Measurements from ENCODE around the gene PPARG.

The PPARG gene

DNA sequence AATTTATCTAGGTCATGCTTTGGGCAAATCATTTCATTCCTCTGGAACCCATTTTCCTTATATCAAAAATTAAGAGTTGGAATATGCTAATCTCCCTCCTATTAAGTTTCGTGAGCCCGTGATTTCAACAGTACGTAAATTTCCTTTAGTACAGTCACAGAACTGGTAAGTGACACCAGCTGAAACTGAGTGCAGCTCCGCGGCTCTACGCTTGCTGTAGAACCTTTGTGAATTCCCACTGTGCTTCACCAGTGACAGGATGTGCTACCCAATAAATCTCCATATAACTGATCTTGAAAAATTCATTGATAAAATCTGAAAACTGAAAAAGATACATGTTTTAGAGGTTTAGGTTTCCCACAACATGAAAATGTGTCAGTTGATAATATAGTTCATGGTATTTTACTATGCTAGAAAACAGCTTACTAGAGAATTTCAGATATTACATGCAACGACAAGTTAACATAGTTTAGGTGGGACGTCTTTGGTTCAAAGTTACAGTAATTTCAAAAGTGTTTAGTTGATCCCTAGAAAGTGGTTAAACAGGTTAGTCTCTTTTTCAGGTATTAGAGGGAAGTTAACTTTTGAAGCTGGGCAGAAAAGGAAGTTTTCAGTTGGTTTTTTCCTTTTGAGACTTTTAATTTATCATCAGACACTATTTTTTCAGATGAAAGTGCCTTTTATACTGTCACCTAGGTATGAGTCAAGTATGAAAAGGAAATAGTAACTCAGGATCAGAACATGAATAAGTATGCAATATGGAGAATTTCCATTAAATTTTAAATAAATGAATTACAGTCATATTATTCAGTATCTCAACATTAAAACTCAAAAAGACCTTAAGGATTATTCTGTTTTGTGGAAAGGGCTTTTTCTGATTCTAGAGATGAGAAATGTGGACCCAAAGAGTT is 57.0 kb downstream of the PPARG start:
- peak in 1 of 2 donors; percentile 10 for DNase-seq

DNA sequence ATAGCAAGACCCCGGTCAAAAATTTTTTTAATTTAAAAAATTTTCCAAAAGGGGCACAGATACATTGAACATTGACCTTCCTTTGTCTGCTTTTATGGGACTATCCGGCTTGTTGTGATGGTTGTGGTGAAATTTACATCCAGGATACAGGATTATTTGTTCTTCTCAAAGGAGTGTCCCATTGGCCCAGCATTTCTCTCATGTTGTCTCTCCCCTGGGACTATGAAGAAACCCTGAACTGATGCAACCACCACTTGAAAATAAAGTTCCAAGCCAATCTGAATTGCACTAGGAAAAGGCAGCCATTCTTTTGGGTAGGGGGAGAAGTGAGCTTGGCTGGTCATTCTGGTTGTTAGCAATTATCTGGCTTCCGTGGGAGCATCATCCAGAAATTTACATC is 58.4 kb downstream of the PPARG start:
- DNase-seq: no peak

DNA sequence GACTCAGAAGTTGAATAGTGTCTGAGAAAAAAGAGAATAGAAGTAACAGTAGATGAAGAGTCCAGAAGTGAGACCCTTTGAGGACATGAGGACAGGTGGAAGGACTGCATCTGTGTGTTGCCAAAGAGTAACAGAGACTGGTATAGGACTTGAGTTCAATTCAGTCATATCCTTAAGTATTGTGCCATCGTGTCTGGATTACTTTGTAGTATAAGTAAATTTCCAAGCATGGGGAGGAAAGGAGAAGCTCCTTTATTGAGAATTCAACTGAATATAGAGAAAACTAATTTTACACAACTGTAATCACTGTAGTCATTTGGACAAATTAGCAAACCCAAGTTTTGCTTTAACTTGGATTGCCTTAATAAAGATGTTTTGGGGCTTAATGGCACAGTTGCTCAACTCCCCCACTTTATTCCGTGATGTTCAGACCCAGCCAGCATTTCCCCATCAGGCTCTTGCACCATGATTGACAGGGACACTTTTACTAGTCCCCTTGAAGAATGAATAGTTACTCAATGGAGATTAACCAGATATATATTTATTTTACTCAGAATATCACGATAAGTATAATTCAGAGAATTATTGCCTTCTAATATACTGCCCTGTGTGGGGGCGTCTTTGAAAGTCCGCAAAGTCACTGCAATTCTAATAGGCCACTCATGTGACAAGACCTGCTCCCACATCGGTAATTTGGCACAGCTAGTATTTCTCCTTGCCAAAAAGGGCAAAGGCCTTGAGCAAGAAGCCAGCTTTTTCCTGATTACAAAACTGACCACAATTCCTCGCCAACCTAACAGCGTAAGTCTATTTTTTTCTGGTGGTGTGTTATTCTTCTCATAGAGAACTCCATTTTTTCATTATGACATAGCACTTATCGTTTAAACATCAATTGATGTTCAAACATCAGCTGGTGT is 61.3 kb downstream of the PPARG start:
- DNase-seq: no peak

DNA sequence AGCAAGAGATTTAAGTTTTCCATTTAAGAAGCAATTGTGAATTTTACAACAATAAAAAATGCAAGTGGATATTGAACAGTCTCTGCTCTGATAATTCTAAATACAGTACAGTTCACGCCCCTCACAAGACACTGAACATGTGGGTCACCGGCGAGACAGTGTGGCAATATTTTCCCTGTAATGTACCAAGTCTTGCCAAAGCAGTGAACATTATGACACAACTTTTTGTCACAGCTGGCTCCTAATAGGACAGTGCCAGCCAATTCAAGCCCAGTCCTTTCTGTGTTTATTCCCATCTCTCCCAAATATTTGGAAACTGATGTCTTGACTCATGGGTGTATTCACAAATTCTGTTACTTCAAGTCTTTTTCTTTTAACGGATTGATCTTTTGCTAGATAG is 62.3 kb downstream of the PPARG start:
- no peak for DNase-seq

DNA sequence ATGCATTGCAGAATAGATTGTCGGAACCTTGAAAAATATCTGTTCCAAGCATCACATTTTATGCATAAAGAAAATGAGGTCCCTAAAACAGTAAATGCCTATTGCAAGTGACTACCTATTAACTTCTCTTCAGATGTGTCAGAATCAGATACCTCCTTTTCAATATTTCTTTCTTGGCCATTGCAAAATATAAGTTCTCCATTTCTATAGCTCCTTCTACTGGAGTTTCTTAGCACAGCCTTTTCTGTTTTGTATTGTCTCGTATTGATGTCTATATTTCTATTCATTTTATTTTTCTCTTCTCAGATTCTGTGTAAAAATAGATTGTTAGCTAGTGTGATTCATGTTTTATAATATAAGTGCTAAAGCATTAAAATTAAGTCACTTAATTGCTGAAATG is 63.4 kb downstream of the PPARG start:
- DNase-seq: no peak

DNA sequence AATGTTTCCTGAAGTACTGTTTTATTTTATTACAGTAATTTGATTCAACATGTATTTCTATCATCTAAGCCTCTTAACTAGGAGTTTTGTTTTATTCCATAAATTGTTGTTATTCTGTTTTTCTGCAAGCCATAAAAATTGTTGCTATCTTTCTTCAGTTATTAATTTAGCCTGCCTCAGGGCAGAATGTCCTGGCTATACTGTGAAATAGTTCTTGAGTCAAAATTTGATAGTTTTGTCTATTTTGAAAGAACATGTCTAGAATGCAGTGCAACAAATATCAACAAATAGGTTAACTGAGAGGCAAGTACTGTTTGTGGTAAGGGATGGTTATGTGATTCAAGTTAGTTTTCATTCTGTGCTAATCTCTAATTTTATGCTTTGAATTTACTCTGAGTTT is 63.9 kb downstream of the PPARG start:
- DNase-seq: no peak

DNA sequence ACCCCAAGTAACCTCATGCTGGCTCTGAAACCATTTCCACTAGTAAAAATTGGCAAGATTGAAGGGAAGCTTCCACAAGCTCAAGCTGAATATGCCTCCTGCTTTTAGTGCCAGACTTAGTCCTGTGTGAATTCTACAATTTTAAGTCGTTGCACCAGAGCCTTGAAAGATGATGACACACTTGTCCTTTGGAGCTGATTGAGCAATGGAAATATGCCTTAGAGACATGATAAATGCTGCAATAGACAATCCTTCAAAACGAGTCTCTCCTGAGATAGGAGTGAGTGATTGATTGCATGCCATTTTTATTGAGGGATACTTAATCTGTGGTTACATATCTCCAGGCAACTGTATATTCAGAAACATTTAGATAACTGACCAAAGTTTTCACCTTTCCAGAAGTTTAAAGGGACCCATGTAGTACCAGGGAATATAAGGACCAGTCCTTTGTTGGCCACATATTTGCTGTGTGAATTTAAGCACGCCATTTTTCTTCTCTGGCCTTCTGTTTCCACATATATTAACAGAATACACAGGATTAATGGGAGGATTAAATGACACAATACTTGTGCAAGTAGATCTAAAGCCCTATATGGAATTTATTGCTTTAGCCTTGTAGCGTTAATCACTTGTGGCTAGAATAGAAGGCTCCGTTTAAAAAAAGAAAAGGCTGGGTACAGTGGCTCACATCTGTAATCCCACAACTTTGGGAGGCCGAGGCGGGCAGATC is 65.1 kb downstream of the PPARG start:
- no peak for DNase-seq

DNA sequence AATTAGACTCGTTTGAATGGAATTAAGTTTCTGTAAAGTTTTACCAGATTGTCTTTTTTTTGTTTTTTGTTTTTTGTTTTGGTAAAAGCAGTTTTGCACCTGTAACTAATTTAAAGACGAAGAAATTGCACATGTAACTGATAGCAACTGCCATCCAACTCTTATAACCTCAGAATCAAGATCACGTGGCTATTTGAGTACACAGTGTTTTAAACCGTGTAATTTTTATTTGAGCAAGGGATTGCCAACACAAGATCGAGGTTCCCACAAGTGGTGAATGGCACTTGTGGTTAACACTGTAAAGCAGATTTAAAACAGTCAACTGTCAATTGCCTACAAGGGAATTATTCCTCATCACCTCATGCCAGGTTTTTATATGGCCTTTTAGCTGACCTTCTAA is 67.3 kb downstream of the PPARG start:
- no peak for DNase-seq

DNA sequence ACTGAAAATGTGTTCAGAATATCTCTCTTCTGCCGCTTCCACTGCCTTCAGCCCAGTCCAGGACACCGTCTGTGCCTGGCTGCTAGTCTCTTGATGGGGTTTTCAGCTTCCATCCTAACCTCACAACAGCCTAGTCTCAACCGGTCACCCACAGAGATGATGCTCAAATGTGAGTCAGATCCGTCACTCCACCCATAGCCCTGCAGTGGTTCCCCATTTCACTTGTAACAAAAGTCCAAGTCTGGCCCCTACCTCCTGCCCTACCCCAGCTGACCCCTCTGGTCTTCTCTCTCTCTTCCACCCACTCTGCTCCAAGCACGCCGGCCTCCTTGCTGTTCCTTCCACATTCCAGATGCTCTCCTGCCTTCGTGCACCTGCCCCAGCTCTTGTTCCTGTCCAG is 68.1 kb downstream of the PPARG start:
- DNase-seq: no peak

DNA sequence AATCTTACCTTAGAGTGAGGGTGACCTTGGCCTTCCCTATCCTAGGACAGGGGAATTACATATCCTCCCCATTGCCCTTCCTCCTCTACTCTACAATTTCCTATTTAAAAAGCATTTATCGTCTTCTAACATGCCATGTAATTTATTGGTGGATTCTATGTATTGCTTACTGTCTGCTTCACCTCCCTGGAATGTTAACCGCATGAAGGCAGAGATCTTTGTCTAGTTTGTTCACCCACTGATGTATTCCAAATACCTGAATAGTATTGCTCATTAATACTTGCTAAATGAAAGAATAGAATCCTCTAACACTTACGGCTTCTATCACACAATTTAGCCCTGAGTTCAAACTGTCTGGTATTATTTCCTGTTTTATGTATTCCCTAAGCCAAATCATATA is 68.6 kb downstream of the PPARG start:
- DNase-seq: no peak

DNA sequence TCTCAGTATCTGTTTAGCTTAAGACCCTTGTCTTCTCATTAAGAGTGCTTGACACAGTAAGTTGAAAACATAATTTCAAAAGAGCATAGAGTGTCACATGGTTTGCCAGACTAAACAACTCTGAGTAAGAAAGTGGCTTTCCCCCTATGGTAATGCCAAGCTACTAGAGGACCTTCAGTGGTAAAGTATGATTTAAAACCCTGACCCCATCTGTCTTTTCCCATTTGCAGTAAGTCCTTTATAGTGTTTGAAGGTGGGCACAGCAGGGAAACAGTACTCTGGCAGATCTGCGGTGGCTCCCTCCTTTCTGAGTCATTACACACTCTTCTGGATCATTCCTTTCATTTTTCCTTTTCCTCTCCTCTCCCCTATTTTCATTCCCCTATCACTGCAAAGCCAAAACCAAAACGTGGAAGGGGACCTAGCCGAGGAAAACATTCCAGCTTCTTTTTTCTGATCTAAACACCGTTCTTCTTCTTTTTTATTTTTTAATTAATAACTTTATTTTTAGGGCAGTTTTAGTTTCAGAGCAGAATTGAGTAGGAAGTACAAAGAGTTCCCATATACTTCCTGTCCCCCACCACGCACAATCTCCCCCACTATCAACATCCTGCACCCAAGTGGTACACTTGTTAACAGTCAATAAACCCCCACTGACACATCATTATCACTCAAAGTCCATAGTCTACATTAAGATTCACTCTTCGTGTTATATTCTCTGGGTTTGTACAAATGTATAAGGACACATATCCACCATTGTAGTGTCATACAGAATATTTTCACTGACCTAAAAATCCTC is 74.7 kb downstream of the PPARG start:
- DNase-seq: no peak

DNA sequence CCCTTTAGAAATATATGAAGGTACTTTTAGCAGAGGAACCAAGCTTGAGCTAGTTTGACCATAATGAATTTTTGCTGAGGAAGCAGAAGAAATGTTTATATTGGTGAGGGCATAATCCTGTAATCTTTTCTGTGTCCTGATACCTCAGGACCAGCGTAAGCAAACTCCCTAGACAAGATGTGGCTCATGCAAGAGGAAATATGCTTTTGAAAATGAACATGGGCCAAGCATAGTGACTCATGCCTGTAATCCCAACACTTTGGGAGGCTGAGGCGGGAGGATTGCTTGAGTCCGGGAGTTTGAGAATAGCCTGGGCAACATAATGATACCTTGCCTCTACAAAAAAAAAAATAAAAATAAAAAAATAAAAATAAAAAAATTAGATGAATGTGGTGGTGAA is 78.5 kb downstream of the PPARG start:
- no peak for DNase-seq

DNA sequence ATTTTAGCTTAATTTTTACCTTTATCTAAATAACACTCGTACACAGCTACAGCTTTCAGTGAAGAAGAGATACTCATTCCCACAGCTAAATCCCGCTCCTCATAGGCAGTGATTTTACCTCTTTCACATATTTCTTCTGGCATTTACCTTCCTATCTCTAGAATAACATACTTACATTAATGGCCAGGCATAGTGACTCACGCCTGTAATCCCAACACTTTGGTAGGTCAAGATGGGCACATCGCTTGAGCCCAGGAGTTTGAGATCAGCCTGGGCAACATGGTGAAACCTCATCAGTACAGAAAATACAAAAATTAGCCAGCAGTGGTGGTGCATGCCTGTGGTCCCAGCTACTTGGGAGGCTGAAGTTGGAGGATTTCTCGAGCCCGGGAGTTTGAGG is 80.2 kb downstream of the PPARG start:
- no peak for DNase-seq

DNA sequence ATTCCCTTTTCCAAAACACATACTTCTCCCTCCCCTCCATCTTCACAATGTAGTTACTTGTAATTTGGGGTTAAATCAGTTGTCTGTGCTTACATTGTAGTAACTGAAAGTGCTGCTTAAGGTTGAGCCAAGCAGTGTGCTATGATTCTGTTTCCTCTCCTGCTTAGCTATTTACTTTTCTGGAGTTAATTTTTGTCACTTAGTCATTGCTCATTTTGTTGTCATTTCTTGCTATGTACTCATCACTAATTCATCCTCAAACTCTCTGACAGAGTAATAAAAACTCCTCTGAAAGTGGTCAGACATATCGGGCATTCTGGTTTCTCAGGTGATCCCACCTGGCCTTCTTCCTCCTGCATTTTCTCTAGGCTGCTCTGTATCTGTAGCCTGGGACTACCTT is 80.7 kb downstream of the PPARG start:
- no peak for DNase-seq

DNA sequence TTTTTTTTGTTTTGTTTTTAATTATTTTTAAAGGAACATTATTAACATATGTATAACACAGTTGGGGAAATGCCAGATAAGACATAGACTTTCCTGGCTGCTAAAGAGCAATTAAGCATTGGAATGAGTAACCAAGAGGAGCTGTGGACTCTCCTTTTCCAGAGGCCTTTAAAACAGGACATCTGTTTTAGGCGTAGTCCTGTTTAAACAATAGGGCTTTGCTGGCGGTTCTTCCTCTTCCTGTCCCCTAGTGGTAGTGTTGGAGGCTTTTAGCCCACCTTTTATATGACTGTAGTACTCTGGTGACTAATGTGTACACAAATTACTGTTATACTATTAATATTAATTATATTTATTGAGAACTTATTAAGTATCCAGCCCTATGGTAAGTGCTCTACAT is 81.9 kb downstream of the PPARG start:
- no peak for DNase-seq

DNA sequence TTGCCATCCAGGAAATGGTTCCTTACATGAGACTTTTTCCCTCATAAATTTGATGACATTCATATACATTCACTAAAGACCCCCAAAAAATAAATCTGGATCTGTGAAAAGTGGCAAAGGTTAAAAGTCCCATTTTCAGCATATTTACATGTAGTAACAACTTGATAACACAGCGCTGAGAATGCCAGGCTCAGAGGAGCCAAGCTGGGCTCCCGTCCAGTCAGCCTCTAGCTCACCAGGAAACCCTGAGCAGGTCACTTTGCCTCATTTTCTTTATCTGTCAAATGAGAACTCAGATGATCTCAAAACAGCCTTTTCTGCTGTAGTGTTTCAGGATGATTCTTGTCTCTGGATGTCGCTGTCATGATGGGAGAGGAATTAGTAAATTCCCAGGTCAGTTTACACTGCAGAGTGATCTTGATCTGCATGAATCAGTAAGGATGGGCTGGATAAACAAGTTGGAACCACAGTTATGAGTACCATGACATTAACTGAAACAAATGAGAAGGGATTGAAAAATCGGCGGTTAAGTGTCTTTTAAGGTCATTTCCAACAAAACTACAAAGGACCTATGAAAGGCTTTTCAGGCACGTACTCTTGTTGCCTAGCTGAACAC is 82.8 kb downstream of the PPARG start:
- no peak for DNase-seq

DNA sequence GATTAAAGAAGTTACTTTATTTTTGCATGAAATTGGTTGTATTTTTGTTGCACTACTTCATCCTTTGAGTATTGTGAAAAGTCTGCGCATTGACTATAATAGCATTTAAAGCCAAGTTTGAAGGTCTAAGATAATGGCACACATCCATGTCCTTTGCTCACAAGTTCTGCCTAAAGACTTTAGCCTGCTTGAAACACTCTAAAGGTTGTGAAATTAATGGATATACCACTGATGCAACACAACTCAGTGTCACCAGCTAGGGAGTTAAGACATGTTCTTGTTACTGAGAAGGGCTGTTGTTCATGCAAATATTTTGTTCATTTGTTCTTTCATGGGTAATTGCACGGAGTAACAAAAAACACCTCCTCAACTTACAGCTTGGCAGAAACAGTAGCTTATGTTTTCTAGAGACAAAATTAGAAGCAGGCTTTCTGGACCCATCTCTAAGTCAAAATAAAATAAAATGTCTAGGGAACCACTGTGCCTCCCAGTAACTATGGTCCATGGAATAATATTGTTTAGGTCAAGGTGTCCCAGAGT is 83.9 kb downstream of the PPARG start:
- DNase-seq: no peak

DNA sequence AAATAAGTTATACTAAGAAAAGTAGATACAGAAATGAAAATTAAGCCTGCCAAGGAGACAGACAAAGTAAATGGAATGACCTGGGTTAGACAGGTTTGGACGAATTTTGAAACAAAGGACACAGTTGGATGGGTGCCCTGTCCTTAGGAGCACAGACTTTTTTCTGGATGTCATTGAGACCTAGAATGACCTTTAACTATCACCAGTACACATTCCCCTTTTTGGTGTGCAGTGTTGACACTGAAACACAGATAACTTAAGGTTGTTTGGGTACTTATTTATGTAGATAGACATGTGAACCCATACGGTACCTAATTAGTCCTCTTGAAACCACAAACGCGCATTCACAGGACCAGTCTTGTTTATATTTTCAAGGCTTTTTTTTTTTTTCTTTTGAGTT is 86.7 kb downstream of the PPARG start:
- DNase-seq: no peak

DNA sequence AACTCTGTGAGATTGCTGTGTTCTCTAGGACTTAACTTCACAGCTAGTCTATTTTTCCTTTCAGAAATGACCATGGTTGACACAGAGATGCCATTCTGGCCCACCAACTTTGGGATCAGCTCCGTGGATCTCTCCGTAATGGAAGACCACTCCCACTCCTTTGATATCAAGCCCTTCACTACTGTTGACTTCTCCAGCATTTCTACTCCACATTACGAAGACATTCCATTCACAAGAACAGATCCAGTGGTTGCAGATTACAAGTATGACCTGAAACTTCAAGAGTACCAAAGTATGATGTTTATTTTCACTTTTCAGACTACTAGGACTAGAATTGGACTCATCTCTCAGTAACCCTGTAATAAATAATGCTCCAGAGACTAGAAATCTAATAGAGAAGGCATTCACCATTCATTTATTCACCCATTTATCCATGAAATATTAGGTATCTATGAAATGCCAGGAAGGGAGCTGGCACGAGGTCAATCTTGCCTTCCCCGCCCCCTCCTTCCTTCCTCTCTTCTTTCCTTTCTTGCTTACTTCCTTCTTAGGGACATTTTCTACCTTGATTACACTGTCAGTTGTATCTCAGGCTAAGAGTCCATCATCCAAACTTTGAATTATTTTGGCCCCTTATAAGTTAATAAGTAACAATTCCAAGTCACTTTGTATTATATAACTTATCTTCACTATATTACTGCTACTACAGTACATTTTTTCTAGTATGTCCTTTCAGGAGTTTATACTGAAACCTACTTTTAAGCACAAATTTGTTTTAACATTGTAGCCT is 91.0 kb downstream of the PPARG start:
- no peak for DNase-seq

DNA sequence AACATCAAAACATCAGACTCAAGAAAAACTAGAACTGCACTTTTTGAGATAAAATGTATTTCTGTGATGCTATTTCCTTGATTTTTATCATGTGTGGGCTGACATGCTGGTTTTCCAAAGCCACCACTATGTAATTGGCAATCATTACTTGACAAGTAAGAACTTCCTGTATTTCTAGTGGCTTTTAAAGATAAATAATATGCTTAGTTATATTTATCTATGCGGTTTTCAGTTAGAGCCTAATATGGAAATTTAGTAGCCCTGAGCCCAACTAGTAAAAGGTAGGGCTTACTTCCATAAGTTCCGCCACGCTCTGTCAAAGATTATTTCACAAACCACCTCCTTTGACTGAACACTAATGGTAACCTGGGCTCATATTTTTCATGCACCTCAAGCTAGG is 91.6 kb downstream of the PPARG start:
- DNase-seq: no peak

DNA sequence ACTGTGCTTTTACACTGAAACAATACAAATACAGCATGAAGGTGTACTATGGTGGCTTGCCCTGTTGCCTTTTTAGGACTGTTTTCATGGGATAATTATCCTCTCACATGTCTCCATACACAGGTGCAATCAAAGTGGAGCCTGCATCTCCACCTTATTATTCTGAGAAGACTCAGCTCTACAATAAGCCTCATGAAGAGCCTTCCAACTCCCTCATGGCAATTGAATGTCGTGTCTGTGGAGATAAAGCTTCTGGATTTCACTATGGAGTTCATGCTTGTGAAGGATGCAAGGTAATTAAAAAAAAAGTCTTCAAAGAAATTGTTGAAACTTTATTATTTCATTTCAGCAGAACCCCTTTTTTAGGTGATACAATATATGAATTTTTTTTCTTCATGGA is 92.3 kb downstream of the PPARG start:
- DNase-seq: no peak

Measured in stimulated activated CD4-positive, alpha-beta T cell treated with anti-CD3 and anti-CD28 coated beads, Interleukin-2, amount 100 ng/mL, for 48 hours (primary cell).